GM12865 (cell line): ENCODE data around the gene B3GALT5.
"Not testable (repeated sequence)": the region's sequence is repeated elsewhere in the genome, so short reads cannot be mapped to it uniquely, and the experiment has no call there.

Source experiments
- DNase-seq: peaks from one replicate; pipeline ENCODE4 v3.0.0; 2010; ENCODE audit warnings: low read depth
- H3K4me3 ChIP-seq: 2 replicates; pipeline ENCODE4 v1.5.1; 2011; ENCODE audit warnings: mild to moderate bottlenecking, low read depth, low read length, control low read depth
- TF ChIP-seq, protein P1 (sequence below): IDR thresholded peaks from 2 replicates; pipeline ENCODE4 v1.5.1; 2011; ENCODE audit warnings: low read length, control low read depth, low read depth, inconsistent platforms; ENCODE audit not compliant: insufficient read depth; ENCODE audit errors: missing control alignments

B3GALT5 gene

DNA sequence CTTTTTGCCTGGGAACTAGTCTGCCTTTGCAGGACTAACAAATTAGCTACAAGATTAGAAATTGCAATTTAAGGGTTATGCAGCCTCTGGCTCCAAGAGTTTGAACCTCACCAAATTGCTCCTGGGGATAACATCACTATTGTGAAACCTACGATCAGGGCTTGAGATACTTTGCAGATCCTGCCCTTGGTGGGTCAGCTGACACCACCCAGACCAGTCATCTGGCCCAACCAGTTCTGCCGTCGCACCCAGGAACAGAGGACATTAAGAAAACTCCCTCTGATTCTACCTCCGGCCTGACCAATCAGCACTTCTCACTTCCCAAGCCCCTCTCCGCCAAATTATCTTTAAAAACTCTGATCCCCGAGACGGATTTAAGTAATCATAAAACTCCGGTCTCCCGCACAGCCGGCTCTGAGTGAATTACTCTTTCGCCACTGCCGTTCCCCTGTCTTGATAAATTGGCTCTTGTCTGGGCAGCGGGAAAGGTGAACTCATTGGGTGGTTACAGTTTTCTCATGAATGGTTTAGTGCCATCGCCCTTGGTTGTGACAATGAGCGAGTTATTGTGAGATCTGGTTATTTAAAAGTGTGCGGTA lies 32.9 kb upstream of the B3GALT5 start:
- H3K4me3 ChIP-seq: no peak overlapping the region
- DNase-seq: no peak
- TF ChIP-seq, protein P1, sequence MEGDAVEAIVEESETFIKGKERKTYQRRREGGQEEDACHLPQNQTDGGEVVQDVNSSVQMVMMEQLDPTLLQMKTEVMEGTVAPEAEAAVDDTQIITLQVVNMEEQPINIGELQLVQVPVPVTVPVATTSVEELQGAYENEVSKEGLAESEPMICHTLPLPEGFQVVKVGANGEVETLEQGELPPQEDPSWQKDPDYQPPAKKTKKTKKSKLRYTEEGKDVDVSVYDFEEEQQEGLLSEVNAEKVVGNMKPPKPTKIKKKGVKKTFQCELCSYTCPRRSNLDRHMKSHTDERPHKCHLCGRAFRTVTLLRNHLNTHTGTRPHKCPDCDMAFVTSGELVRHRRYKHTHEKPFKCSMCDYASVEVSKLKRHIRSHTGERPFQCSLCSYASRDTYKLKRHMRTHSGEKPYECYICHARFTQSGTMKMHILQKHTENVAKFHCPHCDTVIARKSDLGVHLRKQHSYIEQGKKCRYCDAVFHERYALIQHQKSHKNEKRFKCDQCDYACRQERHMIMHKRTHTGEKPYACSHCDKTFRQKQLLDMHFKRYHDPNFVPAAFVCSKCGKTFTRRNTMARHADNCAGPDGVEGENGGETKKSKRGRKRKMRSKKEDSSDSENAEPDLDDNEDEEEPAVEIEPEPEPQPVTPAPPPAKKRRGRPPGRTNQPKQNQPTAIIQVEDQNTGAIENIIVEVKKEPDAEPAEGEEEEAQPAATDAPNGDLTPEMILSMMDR: no peak

DNA sequence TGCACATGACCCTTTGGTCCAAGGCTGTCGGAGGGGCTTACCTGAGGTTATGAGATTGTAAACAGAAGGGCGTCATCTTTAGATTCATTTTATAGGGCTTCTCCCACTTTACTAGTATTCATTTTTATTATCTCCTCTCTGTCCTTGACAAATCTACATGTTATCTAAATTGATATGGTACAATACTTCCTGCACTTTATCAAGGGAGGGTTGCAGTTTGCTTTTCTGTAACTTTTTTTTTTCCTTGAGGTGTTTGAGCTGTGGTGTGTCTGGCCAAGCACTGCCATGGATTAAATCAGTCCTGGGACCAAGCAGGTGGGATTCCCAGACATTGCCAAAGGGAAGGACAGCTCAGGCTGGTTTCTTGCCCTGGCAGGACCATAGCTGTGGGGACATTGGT lies 32.0 kb upstream of the B3GALT5 start:
- TF ChIP-seq, protein P1: no peak
- H3K4me3 ChIP-seq: no peak overlapping the region
- DNase-seq: no peak

DNA sequence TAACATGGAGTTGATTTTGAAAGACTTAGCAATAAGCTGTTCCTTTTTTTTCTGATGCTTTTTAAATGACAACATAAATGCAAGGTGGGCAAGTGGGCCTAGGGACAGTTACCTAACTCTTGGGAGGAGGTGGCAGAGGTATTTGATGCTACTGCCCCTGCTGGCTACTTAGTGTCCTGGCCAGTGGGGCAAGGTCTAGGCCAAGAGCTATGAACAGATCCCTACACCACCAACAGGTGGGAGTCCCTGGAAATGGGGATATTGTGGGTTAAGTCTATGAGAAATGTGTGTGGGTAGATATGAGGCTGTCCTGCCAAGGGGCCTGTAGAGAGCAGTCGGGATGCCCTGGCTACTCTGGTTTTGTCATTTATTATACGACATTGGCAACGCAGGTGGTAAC lies 31.3 kb upstream of the B3GALT5 start:
- no peak overlapping the region for H3K4me3 ChIP-seq
- TF ChIP-seq, protein P1: no peak
- DNase-seq: no peak

- TF ChIP-seq, protein P1: no peak
- no peak for DNase-seq
- no peak overlapping the region for H3K4me3 ChIP-seq
Observed at GRCh38 chr21:39582749-39583148, 30.0 kb upstream of the B3GALT5 start.

DNA sequence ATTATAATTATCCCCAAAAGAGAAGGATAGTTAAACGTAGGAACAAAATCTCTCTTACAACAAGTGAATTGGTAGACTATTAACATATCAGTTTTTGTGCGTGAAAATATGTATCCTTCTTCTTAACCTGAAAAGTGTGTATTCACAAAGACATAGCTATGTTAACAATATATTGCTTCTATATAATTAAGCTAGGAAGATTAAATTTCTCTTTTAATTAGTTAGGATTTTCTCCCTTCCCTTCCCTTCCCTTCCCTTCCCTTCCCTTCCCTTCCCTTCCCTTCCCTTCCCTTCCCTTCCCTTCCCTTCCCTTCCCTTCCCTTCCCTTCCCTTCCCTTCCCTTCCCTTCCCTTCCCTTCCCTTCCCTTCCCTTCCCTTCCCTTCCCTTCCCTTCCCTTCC lies 29.2 kb upstream of the B3GALT5 start:
- DNase-seq, H3K4me3 ChIP-seq: not testable (repeated sequence)

- no peak overlapping the region for H3K4me3 ChIP-seq
- no peak for DNase-seq
- TF ChIP-seq, protein P1: no peak
Observed at GRCh38 chr21:39587376-39587775, 25.4 kb upstream of the B3GALT5 start.

GRCh38 chr21:39588884-39589283 lies 23.9 kb upstream of the B3GALT5 start:
- TF ChIP-seq, protein P1: no peak
- H3K4me3 ChIP-seq: no peak overlapping the region
- no peak for DNase-seq

GRCh38 chr21:39593522-39593921 lies 19.2 kb upstream of the B3GALT5 start:
- TF ChIP-seq, protein P1: no peak
- no peak for DNase-seq
- H3K4me3 ChIP-seq: no peak overlapping the region
